DND-41 (cell line): ENCODE measurements around the gene MON1B.

Source experiments
- ATAC-seq: fragments of 200-7000 bp; cut with Tn5 transposase; 3 replicates; pipeline ENCODE4 v1.9.1; 2021; ENCODE audit warnings: low read depth; ENCODE audit not compliant: insufficient read depth
- DNase-seq: peaks from one replicate; pipeline ENCODE4 v3.0.0-alpha.2; 2020
- H2AFZ ChIP-seq: 2 replicates; pipeline ENCODE4 v1.6.0; 2012; ENCODE audit warnings: low read depth, low read length
- H3K27ac ChIP-seq: 2 replicates; pipeline ENCODE4 v1.5.1; 2012; ENCODE audit warnings: low read length, inconsistent platforms
- H3K27me3 ChIP-seq: fragments of 200-600 bp; sonication (generic); 2 replicates; pipeline ENCODE4 v1.6.0; 2012; ENCODE audit warnings: low read length, mild to moderate bottlenecking, inconsistent platforms; ENCODE audit not compliant: insufficient read depth, poor library complexity
- H3K36me3 ChIP-seq: 2 replicates; pipeline ENCODE4 v1.5.1; 2012; ENCODE audit warnings: low read length, inconsistent platforms; ENCODE audit not compliant: insufficient read depth
- H3K4me1 ChIP-seq: 2 replicates; pipeline ENCODE4 v1.5.1; 2012; ENCODE audit warnings: mild to moderate bottlenecking, low read length; ENCODE audit not compliant: insufficient read depth
- H3K4me2 ChIP-seq: 2 replicates; pipeline ENCODE4 v1.6.0; 2012; ENCODE audit warnings: mild to moderate bottlenecking, moderate library complexity, low read length, inconsistent platforms; ENCODE audit not compliant: insufficient read depth
- H3K4me3 ChIP-seq, 2 experiments: fragments of 200-600 bp in 1 of 2; shearing (Covaris generic) in 1 of 2; 2 replicates each; pipeline ENCODE4 v1.5.1; 2012 to 2016; ENCODE audit warnings: inconsistent platforms in 2 of 2, low read length in 2 of 2, mild to moderate bottlenecking in 2 of 2, low read depth in 1 of 2, moderate library complexity in 1 of 2
- H3K79me2 ChIP-seq: 2 replicates; pipeline ENCODE4 v1.6.0; 2012; ENCODE audit warnings: low read length, inconsistent platforms; ENCODE audit not compliant: insufficient read depth
- H3K9ac ChIP-seq: 2 replicates; pipeline ENCODE4 v1.6.0; 2012; ENCODE audit warnings: low read depth, mild to moderate bottlenecking, inconsistent platforms, low read length, moderate library complexity
- H3K9me3 ChIP-seq: 2 replicates; pipeline ENCODE4 v1.5.1; 2012; ENCODE audit warnings: low read length, moderate library complexity, mild to moderate bottlenecking, inconsistent platforms; ENCODE audit not compliant: insufficient read depth, severe bottlenecking
- H4K20me1 ChIP-seq: 2 replicates; pipeline ENCODE4 v1.6.0; 2012; ENCODE audit warnings: low read length; ENCODE audit not compliant: insufficient read depth
- EZH2 ChIP-seq: IDR thresholded peaks from 3 replicates; pipeline ENCODE4 v1.6.1; 2012; ENCODE audit warnings: borderline replicate concordance, low read depth, mild to moderate bottlenecking, moderate library complexity, low read length, inconsistent platforms; ENCODE audit not compliant: severe bottlenecking
- TF ChIP-seq, protein P1 (sequence below): IDR thresholded peaks from 2 replicates; pipeline ENCODE4 v1.5.1; 2012; ENCODE audit warnings: borderline replicate concordance, low read length, moderate library complexity, mild to moderate bottlenecking; ENCODE audit not compliant: poor library complexity, severe bottlenecking; ENCODE audit errors: extremely low read depth

Gene MON1B

GRCh38 chr16:77211880-77212740 is 21.1 kb downstream of the MON1B start:
- Histone ChIP-seq H3K4me3 (no peak overlapping the region), H3K9ac (no peak overlapping the region), H3K4me2 (no peak overlapping the region), H3K27ac (no peak overlapping the region), H3K79me2 (no peaks in the 10 kb centered on the region), H4K20me1 (no peaks in the 10 kb centered on the region), H3K36me3 (no peaks in the 10 kb centered on the region), H3K9me3 (peaks cover 5% of the 10 kb centered on the region), H3K27me3 (no peaks in the 10 kb centered on the region), H3K4me1 (no peaks in the 10 kb centered on the region), H2AFZ (no peak overlapping the region)
- TF ChIP-seq, protein P1, sequence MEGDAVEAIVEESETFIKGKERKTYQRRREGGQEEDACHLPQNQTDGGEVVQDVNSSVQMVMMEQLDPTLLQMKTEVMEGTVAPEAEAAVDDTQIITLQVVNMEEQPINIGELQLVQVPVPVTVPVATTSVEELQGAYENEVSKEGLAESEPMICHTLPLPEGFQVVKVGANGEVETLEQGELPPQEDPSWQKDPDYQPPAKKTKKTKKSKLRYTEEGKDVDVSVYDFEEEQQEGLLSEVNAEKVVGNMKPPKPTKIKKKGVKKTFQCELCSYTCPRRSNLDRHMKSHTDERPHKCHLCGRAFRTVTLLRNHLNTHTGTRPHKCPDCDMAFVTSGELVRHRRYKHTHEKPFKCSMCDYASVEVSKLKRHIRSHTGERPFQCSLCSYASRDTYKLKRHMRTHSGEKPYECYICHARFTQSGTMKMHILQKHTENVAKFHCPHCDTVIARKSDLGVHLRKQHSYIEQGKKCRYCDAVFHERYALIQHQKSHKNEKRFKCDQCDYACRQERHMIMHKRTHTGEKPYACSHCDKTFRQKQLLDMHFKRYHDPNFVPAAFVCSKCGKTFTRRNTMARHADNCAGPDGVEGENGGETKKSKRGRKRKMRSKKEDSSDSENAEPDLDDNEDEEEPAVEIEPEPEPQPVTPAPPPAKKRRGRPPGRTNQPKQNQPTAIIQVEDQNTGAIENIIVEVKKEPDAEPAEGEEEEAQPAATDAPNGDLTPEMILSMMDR, result no peak
- TF ChIP-seq EZH2, result no peak
- DNase-seq (no peak), ATAC-seq (no peak)

- Histone ChIP-seq H3K9ac (no peak overlapping the region), H3K27ac (no peak overlapping the region)
These were observed 22.0 kb downstream of the MON1B start for GRCh38 chr16:77212741-77213541.

DNA sequence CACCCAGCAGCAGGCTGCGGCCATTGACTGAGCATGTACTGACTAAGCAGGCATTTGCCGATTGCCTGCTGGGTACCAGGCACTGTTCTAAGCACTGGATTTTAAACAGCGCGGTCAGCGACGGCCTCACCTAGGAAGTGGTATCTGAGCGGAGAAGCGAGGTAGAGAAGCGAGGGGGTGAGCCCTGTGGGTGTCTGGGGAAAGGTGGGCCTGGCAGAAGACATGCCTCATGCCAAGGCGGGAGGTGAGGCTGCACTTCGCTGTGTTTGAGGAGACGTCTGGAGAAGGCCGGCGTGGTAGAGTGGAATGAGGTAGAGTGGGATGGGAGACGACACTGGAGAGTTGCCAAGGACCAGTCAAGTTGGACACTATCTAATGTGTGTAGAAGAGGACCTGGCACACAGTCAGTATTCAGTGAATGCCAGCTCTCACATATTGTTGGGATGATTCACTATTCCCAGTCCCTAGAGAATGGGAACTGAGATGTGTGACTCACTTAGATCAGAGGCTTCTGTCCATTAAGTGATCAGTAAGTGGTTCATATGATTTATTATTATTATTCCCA is 22.6 kb downstream of the MON1B start:
- no peaks in the 10 kb centered on the region for H3K79me2 ChIP-seq
- H4K20me1 ChIP-seq, result no peaks in the 10 kb centered on the region
- H2AFZ ChIP-seq, result no peak overlapping the region
- ATAC-seq, result no peak
- H3K4me3 ChIP-seq, result no peak overlapping the region
- no peak overlapping the region for H3K4me2 ChIP-seq
- peaks cover 5% of the 10 kb centered on the region for H3K9me3 ChIP-seq
- no peak overlapping the region for H3K9ac ChIP-seq
- TF ChIP-seq, protein P1, result no peak
- H3K36me3 ChIP-seq, result no peaks in the 10 kb centered on the region
- no peak overlapping the region for H3K27ac ChIP-seq
- no peak for DNase-seq
- no peaks in the 10 kb centered on the region for H3K27me3 ChIP-seq
- no peaks in the 10 kb centered on the region for H3K4me1 ChIP-seq

More at GRCh38 chr16:77212741-77213541, 22.0 kb downstream of the MON1B start:
- Histone ChIP-seq H3K36me3 (no peaks in the 10 kb centered on the region), H3K27me3 (no peaks in the 10 kb centered on the region), H2AFZ (no peak overlapping the region), H4K20me1 (no peaks in the 10 kb centered on the region), H3K79me2 (no peaks in the 10 kb centered on the region), H3K9me3 (peaks cover 5% of the 10 kb centered on the region), H3K4me1 (no peaks in the 10 kb centered on the region), H3K4me3 (no peak overlapping the region), H3K4me2 (no peak overlapping the region)
- ATAC-seq (no peak), DNase-seq (no peak)
- TF ChIP-seq EZH2, result no peak
- TF ChIP-seq, protein P1, result no peak
